GM21367 (cell line): ENCODE results near the gene TRAPPC8.
A peak's percentile ranks its signal among the peaks of the same experiment; 100 is the strongest.

Experiments
- ATAC-seq: cut with Tn5 transposase; IDR thresholded peaks from one replicate; pipeline ENCODE4 v1.9.1; 2021; ENCODE audit not compliant: unreplicated experiment

The TRAPPC8 gene

DNA sequence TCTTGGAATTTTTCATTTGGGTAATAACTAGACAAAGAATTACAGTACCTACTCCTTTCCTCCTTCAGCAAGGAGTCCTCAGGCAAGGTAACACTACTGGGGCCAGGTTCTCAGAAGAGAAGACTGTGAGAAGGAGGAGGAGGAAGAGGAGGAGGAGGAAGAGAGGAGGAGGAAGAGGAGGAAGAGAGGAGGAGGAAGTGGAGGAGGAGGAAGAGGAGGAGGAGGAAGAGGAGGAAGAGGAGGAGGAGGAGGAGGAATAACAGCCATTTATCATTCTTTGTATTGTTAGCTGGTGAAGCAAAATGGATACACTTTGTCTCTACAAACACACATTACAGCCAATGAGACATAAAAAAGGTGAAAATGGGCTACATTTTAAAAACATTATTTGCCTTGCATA is 149.4 kb downstream of the TRAPPC8 start:
- no peak for ATAC-seq

DNA sequence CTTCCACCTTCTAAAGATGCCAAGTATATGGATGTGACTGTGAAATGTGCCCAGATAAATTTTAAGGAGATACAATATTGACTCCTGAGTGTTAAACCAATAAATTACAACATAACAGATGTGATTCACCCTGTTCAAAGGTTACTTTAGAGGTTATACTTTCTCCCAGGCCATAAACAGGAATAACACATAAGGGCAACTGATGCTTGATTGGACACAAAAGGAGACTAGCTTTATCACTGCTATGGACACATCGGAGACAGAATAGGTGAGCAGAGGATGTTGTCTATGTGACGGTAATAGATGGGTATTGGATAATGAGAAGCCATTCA is 150.4 kb downstream of the TRAPPC8 start:
- no peak for ATAC-seq

DNA sequence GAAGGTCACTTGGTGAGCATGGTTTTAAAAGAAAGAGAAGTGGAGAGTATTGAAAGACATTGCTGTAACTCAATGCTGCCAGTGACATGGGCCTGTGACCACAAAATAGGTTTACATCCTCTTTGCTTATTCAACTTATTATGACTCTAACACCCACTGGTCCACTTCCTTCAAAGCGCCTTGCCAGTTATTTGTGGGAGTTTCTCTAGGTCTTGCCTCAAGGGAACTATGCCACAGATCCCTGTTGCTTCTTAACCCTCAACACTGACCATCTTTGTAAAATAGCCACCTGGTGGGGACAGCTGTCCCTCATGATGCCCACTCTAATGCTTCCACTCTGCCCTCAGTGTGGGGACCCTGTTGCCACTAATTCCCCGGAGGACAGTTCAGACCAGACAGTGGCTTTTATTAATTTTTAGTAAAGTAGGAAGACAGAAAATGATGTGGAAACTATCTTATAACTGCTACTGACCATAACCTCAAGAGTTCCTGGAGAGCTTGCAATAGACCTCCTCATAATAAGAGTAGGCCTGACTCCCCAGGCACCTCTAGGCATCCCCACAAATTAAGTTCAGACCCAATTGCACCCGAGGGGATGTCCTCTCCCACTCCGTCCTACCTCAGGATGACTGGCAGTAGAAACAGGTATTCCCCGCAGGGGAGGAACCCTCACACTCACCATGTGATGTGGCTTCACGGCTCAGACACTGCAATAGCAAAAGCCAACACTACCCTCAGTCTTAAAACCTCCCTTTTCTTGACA is 150.9 kb downstream of the TRAPPC8 start:
- peak; percentile 98 for ATAC-seq

DNA sequence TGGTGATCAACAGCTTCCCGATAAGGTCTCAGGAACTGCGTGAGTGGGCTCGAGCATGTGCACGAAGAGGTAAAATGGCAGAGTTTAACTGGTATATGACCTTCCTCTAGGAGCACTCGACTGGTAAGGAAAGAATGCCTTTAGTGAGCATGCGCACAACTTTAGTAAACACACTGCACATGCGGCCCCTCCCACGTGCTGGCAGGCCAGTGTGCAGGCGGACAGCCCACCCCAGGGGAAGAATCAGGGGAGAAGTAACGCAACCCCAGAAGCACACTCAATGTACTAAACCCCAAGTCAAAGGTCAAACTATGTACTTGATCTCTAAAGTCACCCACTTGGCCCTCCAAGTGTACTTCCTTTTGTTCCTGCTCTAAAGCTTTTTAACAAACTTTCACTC is 153.5 kb downstream of the TRAPPC8 start:
- ATAC-seq, result no peak

DNA sequence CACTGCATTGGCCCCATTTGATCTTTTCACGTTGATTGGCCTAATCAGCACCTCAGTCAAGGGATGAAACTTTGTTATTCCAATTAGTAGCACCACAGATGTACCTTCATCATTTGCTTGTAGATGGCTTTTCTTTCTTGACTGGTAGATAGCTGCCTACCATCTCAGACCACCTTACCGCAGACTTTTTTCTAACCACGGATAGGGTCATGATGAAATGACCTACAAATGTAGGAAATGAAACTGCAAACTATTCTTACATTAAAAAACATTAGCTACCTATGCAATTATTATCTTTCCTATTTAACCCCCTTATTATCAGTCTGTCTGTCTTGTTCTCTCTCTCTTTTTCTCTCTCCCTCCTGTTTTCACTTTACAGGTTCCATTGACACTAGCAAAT is 159.9 kb downstream of the TRAPPC8 start:
- no peak for ATAC-seq
